H1 (cell line): ENCODE results near the gene BIVM. TPM values are rescaled to one million over a fixed set of nuclear protein-coding genes. Genes with fewer than 3 reads are reported as not detected.

Experiments
- CTCF ChIA-PET: fragments of 300-600 bp; sonication (Branson Sonifier 250); formaldehyde crosslinking; loops from one replicate; lab custom pipeline; 2021; ENCODE audit not compliant: partially characterized antibody; lab: Charles Lee
- POLR2A ChIA-PET: fragments of 300-600 bp; sonication (Branson Sonifier 250); formaldehyde crosslinking; loops from one replicate; lab custom pipeline; 2021; ENCODE audit warnings: inconsistent platforms; ENCODE audit not compliant: partially characterized antibody; lab: Charles Lee
- DNase-seq, 2 experiments: peaks; one replicate each; pipeline versions ENCODE4 v3.0.0 to v3.0.0-alpha.2; 2010 to 2022; ENCODE audit warnings: low spot score in 2 of 2, low read depth in 1 of 2, mixed read lengths in 1 of 2
- FAIRE-seq: peaks from 2 replicates; lab custom pipeline; 2011; peaks lifted over from hg19 to GRCh38; lab: Jason Lieb, UNC
- H2AFZ ChIP-seq: 2 replicates; pipeline ENCODE4 v1.8.1; 2012; ENCODE audit warnings: low read length, inconsistent platforms
- H2AK5ac ChIP-seq: 2 replicates; pipeline ENCODE4 v1.6.1; 2013; ENCODE audit warnings: low read depth, low read length
- H2BK120ac ChIP-seq: replicated peaks from 2 replicates; pipeline ENCODE3; 2013; ENCODE audit warnings: low read depth, low read length, inconsistent platforms
- H2BK12ac ChIP-seq: 2 replicates; pipeline ENCODE4 v1.6.1; 2013; ENCODE audit warnings: low read depth, low read length
- H2BK15ac ChIP-seq: 2 replicates; pipeline ENCODE4 v1.6.1; 2013; ENCODE audit warnings: low read length
- H2BK20ac ChIP-seq: 2 replicates; pipeline ENCODE4 v1.6.1; 2013; ENCODE audit warnings: low read length
- H2BK5ac ChIP-seq: 2 replicates; pipeline ENCODE4 v1.6.1; 2013; ENCODE audit warnings: low read depth, low read length
- H3K14ac ChIP-seq: 2 replicates; pipeline ENCODE4 v1.6.1; 2013; ENCODE audit warnings: inconsistent platforms; ENCODE audit not compliant: insufficient read length
- H3K18ac ChIP-seq: 2 replicates; pipeline ENCODE4 v1.6.1; 2013; ENCODE audit warnings: low read length; ENCODE audit errors: extremely low read depth
- H3K23ac ChIP-seq: 2 replicates; pipeline ENCODE4 v1.6.1; 2013; ENCODE audit warnings: inconsistent platforms; ENCODE audit not compliant: insufficient read length
- H3K23me2 ChIP-seq: 2 replicates; pipeline ENCODE4 v1.6.1; 2013; ENCODE audit warnings: low read depth, low read length
- H3K27ac ChIP-seq: 2 replicates; pipeline ENCODE4 v1.6.1; 2011; ENCODE audit warnings: low read depth, low read length, inconsistent platforms
- H3K27me3 ChIP-seq, 4 experiments: replicated peaks in 1 of 4; 1 replicate in 1 of 4; 2 replicates in 3 of 4; pipeline versions ENCODE4 v1.6.1 to v1.8.1; 2011 to 2013; ENCODE audit warnings: low read length in 3 of 4, mild to moderate bottlenecking in 3 of 4, inconsistent platforms in 2 of 4, mixed read lengths in 2 of 4, moderate library complexity in 1 of 4; ENCODE audit not compliant: control insufficient read depth in 3 of 4, insufficient read depth in 3 of 4; ENCODE audit errors: extremely low read depth in 1 of 4
- H3K36me3 ChIP-seq, 4 experiments: 2 replicates each; pipeline versions ENCODE4 v1.6.1 to v1.8.1; 2011 to 2013; ENCODE audit warnings: mild to moderate bottlenecking in 4 of 4, low read length in 3 of 4, moderate library complexity in 2 of 4, control low read depth in 1 of 4, inconsistent platforms in 1 of 4; ENCODE audit not compliant: insufficient read depth in 4 of 4, control insufficient read depth in 2 of 4
- H3K4ac ChIP-seq: replicated peaks from 2 replicates; pipeline ENCODE3; 2013; ENCODE audit warnings: low read length, low read depth, mixed read lengths, inconsistent platforms; ENCODE audit not compliant: insufficient read length
- H3K4me1 ChIP-seq, 4 experiments: replicated peaks in 1 of 4; 1 replicate in 1 of 4; 2 replicates in 3 of 4; pipeline versions ENCODE4 v1.6.1 to v1.8.1; 2011 to 2013; ENCODE audit warnings: low read length in 3 of 4, inconsistent platforms in 2 of 4, mixed read lengths in 1 of 4; ENCODE audit not compliant: insufficient read depth in 4 of 4, control insufficient read depth in 3 of 4
- H3K4me2 ChIP-seq, 2 experiments: 2 replicates each; pipeline versions ENCODE4 v1.6.1 to v1.8.1; 2011 to 2013; ENCODE audit warnings: low read depth in 2 of 2, low read length in 2 of 2, control low read depth in 1 of 2, inconsistent platforms in 1 of 2, mild to moderate bottlenecking in 1 of 2; ENCODE audit not compliant: insufficient read depth in 1 of 2
- H3K4me3 ChIP-seq, 4 experiments: fragments of 200-600, 300-600 bp in 1 of 4; sonication (generic), shearing (Covaris generic), sonication (Bioruptor Twin) in 1 of 4; 2 replicates each; pipeline versions ENCODE4 v1.5.1 to v1.8.1; 2011 to 2016; ENCODE audit warnings: low read length in 4 of 4, low read depth in 3 of 4, control low read depth in 2 of 4, inconsistent platforms in 2 of 4, mild to moderate bottlenecking in 2 of 4, mixed read lengths in 1 of 4, moderate library complexity in 1 of 4; ENCODE audit not compliant: insufficient read depth in 2 of 4; ENCODE audit errors: extremely low read depth in 1 of 4
- H3K56ac ChIP-seq: replicated peaks from 2 replicates; pipeline ENCODE3; 2013; ENCODE audit warnings: low read depth, mild to moderate bottlenecking, mixed read lengths, low read length, inconsistent platforms; ENCODE audit not compliant: insufficient read length
- H3K79me1 ChIP-seq: 2 replicates; pipeline ENCODE4 v1.6.1; 2013; ENCODE audit warnings: low read depth, low read length, control low read depth
- H3K79me2 ChIP-seq, 2 experiments: 2 replicates each; pipeline versions ENCODE4 v1.6.1 to v1.8.1; 2012 to 2013; ENCODE audit warnings: low read length in 2 of 2, mild to moderate bottlenecking in 2 of 2, inconsistent platforms in 1 of 2; ENCODE audit not compliant: insufficient read depth in 2 of 2, control insufficient read depth in 1 of 2
- H3K9ac ChIP-seq, 4 experiments: replicated peaks in 1 of 4; 1 replicate in 1 of 4; 2 replicates in 3 of 4; pipeline versions ENCODE4 v1.6.1 to v1.8.1; 2011 to 2013; ENCODE audit warnings: low read depth in 3 of 4, low read length in 3 of 4, control low read depth in 2 of 4, mild to moderate bottlenecking in 2 of 4, moderate library complexity in 2 of 4, inconsistent platforms in 1 of 4; ENCODE audit errors: extremely low read depth in 1 of 4
- H3K9me3 ChIP-seq, 2 experiments: 2 replicates each; pipeline versions ENCODE4 v1.6.1 to v1.8.1; 2012 to 2013; ENCODE audit warnings: mild to moderate bottlenecking in 2 of 2, moderate library complexity in 2 of 2, control low read depth in 1 of 2, inconsistent platforms in 1 of 2, low read depth in 1 of 2, low read length in 1 of 2, mixed read lengths in 1 of 2; ENCODE audit not compliant: insufficient read depth in 2 of 2
- H4K20me1 ChIP-seq, 2 experiments: replicated peaks in 1 of 2; 2 replicates each; pipeline versions ENCODE3 to v1.8.1; 2011 to 2013; ENCODE audit warnings: inconsistent platforms in 2 of 2, low read length in 2 of 2, mild to moderate bottlenecking in 1 of 2; ENCODE audit not compliant: insufficient read depth in 2 of 2, control insufficient read depth in 1 of 2
- H4K5ac ChIP-seq: 2 replicates; pipeline ENCODE4 v1.6.1; 2013; ENCODE audit warnings: low read length, low read depth, mixed read lengths, inconsistent platforms; ENCODE audit not compliant: insufficient read length
- H4K8ac ChIP-seq: 2 replicates; pipeline ENCODE4 v1.8.0; 2013; ENCODE audit warnings: mild to moderate bottlenecking, moderate library complexity, low read length, inconsistent platforms; ENCODE audit not compliant: insufficient read depth; ENCODE audit errors: extremely low read depth
- H4K91ac ChIP-seq: replicated peaks from 2 replicates; pipeline ENCODE3; 2013; ENCODE audit warnings: low read length, mixed read lengths, inconsistent platforms; ENCODE audit not compliant: insufficient read length
- BACH1 ChIP-seq: IDR thresholded peaks from 2 replicates; pipeline ENCODE4 v1.6.1; 2012; ENCODE audit warnings: low read length, improper control_type of control experiment
- BRCA1 ChIP-seq: IDR thresholded peaks from 2 replicates; pipeline ENCODE4 v1.6.1; 2012; ENCODE audit warnings: low read depth, low read length, improper control_type of control experiment
- CHD1 ChIP-seq: IDR thresholded peaks from 2 replicates; pipeline ENCODE4 v1.6.1; 2012; ENCODE audit warnings: low read depth, low read length, improper control_type of control experiment
- CHD2 ChIP-seq: IDR thresholded peaks from 2 replicates; pipeline ENCODE4 v1.6.1; 2012; ENCODE audit warnings: low read length, improper control_type of control experiment
- MAFK ChIP-seq: IDR thresholded peaks from 2 replicates; pipeline ENCODE4 v1.6.1; 2012; ENCODE audit warnings: low read depth, mild to moderate bottlenecking, improper control_type of control experiment, low read length
- MAX ChIP-seq: IDR thresholded peaks from 2 replicates; pipeline ENCODE4 v1.6.1; 2012; ENCODE audit warnings: inconsistent platforms
- POU5F1 ChIP-seq: IDR thresholded peaks from 2 replicates; pipeline ENCODE4 v1.6.1; 2011; ENCODE audit warnings: low read depth, mild to moderate bottlenecking, low read length, moderate library complexity
- RFX5 ChIP-seq: IDR thresholded peaks from 2 replicates; pipeline ENCODE4 v1.6.1; 2011; ENCODE audit warnings: low read depth, low read length, improper control_type of control experiment, borderline replicate concordance
- RXRA ChIP-seq: IDR thresholded peaks from 2 replicates; pipeline ENCODE4 v1.6.1; 2011; ENCODE audit warnings: low read depth, mild to moderate bottlenecking, low read length, moderate library complexity; ENCODE audit not compliant: insufficient read depth
- TEAD4 ChIP-seq: IDR thresholded peaks from 2 replicates; pipeline ENCODE4 v1.6.1; 2012; ENCODE audit warnings: low read depth, low read length, inconsistent platforms, mixed read lengths
- ZNF274 ChIP-seq: IDR thresholded peaks from 2 replicates; pipeline ENCODE4 v1.7.0; 2012; ENCODE audit warnings: low read length, borderline replicate concordance; ENCODE audit errors: extremely low read depth
- WGBS, 2 experiments: shearing (Covaris generic) in 1 of 2; methylation state at CpG; one replicate each; pipeline versions ENCODE4 v1.1.6 to v1.1.7; 2013 to 2015; ENCODE audit warnings: low lambda C conversion rate in 2 of 2, mixed read lengths in 2 of 2, inconsistent platforms in 1 of 2, low coverage in 1 of 2, missing lambda C conversion rate in 1 of 2; ENCODE audit not compliant: insufficient replicate concordance in 2 of 2, insufficient coverage in 1 of 2, insufficient read length in 1 of 2; ENCODE audit errors: extremely low coverage in 1 of 2, missing lambda C conversion rate in 1 of 2; 5-methylcytosine and 5-hydroxymethylcytosine counted together
- polyA plus RNA-seq, 7 experiments: library from polyadenylated mRNA; depleted of rRNA in 3 of 7; stranded (reverse) in 5 of 7; unstranded in 2 of 7; fragments of >200 nt in 5 of 7; fragments of 200-250 nt in 2 of 7; gene quantifications; 1 replicate in 5 of 7; 2 replicates in 1 of 7; 4 replicates in 1 of 7; pipeline versions ENCODE4 v1.2.1 to v1.2.3, GENCODE V29; 2011 to 2013; ENCODE audit warnings: missing spikeins in 2 of 7, mixed read lengths in 2 of 7
- total RNA-seq: library from RNA; stranded (reverse); fragmentation: NEBNext Ultra II Directional; extraction: Animal tissue kit (Norgen Biotek cat#: 25700); gene quantifications from 2 replicates; pipeline ENCODE4 v1.2.1, GENCODE V29; 2021

BIVM gene
- total and polyA plus RNA-seq, 2 of the 8 experiments (the other 6 are each of a cell fraction or from before 2014, with no cell fraction given), result 1.8 to 5.5 TPM

DNA sequence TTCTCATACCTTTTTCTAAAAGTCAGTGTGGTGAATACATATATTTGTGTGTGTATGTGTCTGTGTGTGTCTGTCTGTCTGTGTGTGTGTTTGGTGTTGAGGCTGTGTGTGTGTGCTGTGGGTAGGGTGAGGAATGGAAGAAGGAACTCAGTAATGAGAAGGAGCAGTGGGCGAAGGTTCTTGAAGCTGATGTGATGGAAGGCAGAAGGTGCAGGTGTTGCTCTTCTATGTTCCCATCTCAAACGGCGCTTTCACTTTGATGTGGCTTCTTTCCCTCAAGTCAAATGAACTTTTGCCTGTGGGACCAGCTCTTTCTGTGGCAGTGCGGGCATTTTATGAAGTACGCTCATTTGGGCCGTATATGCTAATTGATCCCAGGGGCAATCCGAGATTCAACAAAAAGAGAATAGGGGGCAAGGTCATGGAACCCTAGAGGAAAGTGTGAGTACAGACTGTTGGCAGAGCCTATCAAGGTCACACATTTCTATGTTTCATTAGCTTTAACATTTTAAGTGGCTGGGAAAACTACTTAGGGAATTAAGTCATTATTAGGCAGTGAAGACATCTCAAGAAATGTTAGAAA, 15.2 kb downstream of the BIVM start:
- Histone ChIP-seq H4K91ac (no peak overlapping the region), H2AK5ac (no peak overlapping the region; the same call in 1 of the 2 replicates), H2BK12ac (no peak overlapping the region), H3K4me1 (no peaks in the 10 kb centered on the region), H3K27ac (no peak overlapping the region), H4K5ac (no peak overlapping the region), H3K4me2 (no peak overlapping the region), H3K23me2 (peaks cover 2% of the 10 kb centered on the region; the same call in 1 of the 2 replicates), H4K8ac (no peak overlapping the region), H2BK5ac (no peak overlapping the region; the same call in 1 of the 2 replicates)
- no peak for DNase-seq
- WGBS, 2 experiments, result 94% methylated on average over 7 of the region's 7 CpGs; no CpG with 5 or more reads in 1 of the 2 experiments
- TF ChIP-seq RXRA, result no peak
- no peak for TF ChIP-seq MAX
- no peak for TF ChIP-seq BACH1
- no peak for TF ChIP-seq TEAD4
- TF ChIP-seq RFX5, result no peak
- no peak for TF ChIP-seq CHD1
- no peak for TF ChIP-seq CHD2
- no peak for TF ChIP-seq ZNF274
- no peak for TF ChIP-seq MAFK
- TF ChIP-seq POU5F1, result no peak
- no peak for TF ChIP-seq BRCA1
- TF ChIP-seq, all 59 proteins: peak for 0
- Histone ChIP-seq H3K18ac (no peak overlapping the region), H3K36me3 (no peaks in the 10 kb centered on the region), H3K9ac (no peak overlapping the region), H3K9me3 (no peaks in the 10 kb centered on the region), H3K14ac (no peak overlapping the region), H2BK120ac (no peak overlapping the region), H3K4ac (no peak overlapping the region), H3K56ac (no peak overlapping the region), H3K27me3 (no peaks in the 10 kb centered on the region), H2BK20ac (no peak overlapping the region), H2BK15ac (peak overlapping the region; percentile 40; the same call in 1 of the 2 replicates), H3K23ac (no peak overlapping the region), H3K79me1 (no peaks in the 10 kb centered on the region), H3K4me3 (no peak overlapping the region), H4K20me1 (no peaks in the 10 kb centered on the region), H3K79me2 (no peaks in the 10 kb centered on the region), H2AFZ (no peak overlapping the region)
- POLR2A ChIA-PET, result interaction anchor here (0.7 to 1.1 kb wide), 2 partner anchors 31 to 40 kb away, joined by 3 to 4 read pairs; partner anchors contain the start of genes ERCC5 and TEX30
- no peak for FAIRE-seq
- CTCF ChIA-PET, result interaction anchor here (1.6 kb wide), 1 partner anchor 10 kb away, joined by 4 read pairs; no protein-coding TSS in a partner anchor
